ENCODE measurements around the gene METTL22.

Gene METTL22

GRCh38 chr16:8645141-8645521 is 23.6 kb downstream of the METTL22 start:
- DNase-seq (ENCODE audit: insufficient read length, low spot score) (no peak), FAIRE-seq (no peak)
- TF ChIP-seq, protein P1, sequence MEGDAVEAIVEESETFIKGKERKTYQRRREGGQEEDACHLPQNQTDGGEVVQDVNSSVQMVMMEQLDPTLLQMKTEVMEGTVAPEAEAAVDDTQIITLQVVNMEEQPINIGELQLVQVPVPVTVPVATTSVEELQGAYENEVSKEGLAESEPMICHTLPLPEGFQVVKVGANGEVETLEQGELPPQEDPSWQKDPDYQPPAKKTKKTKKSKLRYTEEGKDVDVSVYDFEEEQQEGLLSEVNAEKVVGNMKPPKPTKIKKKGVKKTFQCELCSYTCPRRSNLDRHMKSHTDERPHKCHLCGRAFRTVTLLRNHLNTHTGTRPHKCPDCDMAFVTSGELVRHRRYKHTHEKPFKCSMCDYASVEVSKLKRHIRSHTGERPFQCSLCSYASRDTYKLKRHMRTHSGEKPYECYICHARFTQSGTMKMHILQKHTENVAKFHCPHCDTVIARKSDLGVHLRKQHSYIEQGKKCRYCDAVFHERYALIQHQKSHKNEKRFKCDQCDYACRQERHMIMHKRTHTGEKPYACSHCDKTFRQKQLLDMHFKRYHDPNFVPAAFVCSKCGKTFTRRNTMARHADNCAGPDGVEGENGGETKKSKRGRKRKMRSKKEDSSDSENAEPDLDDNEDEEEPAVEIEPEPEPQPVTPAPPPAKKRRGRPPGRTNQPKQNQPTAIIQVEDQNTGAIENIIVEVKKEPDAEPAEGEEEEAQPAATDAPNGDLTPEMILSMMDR (IDR thresholded peaks at IDR 0.05; ENCODE audit: insufficient read depth, missing control alignments): no peak

DNA sequence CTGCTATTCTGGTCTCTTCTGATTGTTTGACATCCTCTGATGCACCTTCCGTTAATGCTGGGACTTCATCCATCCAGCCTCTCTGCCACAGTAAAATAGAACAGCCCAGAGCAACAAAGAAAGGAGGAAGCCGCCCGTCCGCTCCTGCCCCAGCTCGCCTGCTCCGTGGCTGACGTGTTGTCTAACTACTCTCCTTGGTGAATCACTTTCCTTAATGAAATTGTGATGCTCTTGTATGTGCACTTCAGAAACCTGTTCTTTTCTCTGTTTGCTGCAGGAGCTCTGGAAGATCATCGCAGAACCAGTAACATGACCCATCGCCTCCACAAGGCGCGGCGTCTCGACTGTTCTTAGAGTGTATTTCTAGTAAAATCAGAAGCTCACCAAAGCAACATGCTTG is 24.3 kb downstream of the METTL22 start:
- DNase-seq (ENCODE audit: insufficient read length, low spot score): no peak
- TF ChIP-seq, protein P1 (IDR thresholded peaks at IDR 0.05; ENCODE audit: insufficient read depth, missing control alignments): no peak
- no peak for FAIRE-seq

- FAIRE-seq (no peak), DNase-seq (ENCODE audit: insufficient read length, low spot score) (no peak)
- TF ChIP-seq, protein P1 (IDR thresholded peaks at IDR 0.05; ENCODE audit: insufficient read depth, missing control alignments): no peak
Measured at GRCh38 chr16:8646326-8647053, 25.0 kb downstream of the METTL22 start.

- FAIRE-seq: no peak
- no peak for DNase-seq (ENCODE audit: insufficient read length, low spot score)
- TF ChIP-seq, protein P1 (IDR thresholded peaks at IDR 0.05; ENCODE audit: insufficient read depth, missing control alignments): no peak
Measured at GRCh38 chr16:8647721-8648318, 26.3 kb downstream of the METTL22 start.

DNA sequence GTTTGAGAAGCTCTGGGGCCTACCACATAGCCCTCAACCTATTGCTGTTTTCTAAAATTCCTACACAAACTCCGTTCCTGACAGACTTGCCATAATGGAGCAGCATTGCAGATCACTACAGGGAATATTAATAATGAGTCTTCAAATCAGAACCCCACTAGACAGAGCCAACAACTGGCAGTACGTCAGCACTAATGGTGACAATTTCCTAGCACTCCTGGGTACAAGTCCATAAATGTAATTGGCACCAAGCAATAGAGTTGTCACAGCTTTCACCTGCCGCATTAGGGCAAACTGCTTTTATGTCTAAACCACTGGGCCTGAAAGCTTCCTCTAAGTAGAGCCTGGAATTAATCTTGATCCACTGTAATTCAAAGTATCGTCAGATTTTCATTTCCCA is 27.4 kb downstream of the METTL22 start:
- TF ChIP-seq, protein P1 (IDR thresholded peaks at IDR 0.05; ENCODE audit: insufficient read depth, missing control alignments): no peak
- FAIRE-seq (no peak), DNase-seq (ENCODE audit: insufficient read length, low spot score) (no peak)

DNA sequence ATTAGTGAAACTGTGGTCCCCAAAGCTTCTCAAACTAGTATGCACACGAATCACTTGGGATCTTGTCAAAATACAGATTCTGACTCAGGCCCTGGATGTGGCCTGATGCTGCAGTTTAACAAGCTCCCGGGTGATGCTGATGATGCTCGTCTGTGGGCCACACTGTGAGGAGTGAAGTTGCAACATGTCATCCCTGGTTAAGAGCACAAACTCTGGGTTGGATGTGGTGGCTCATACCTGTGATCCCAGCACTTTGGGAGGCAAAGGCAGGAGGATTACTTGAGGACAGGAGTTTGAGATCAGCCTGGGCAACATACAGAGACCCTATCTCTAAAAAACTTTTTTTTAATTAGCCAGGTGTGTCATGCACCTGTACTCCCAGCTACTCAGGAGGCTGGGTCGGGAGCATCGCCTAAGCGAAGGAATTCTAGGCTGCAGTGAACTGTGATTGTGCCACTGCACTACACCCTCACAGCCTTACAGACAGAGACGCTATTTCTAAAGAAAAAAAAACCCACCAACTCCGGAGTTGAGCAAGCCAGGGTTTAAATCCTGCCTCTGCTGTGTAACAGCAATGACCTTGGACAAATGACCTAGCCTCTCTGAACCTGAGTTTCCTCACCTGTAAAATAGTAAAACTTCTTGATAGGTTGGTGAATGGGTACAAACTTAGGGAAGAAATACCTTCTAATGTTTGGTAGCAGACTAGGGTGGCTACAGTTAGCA is 28.5 kb downstream of the METTL22 start:
- DNase-seq (ENCODE audit: insufficient read length, low spot score): no peak
- no peak for FAIRE-seq
- TF ChIP-seq, protein P1 (IDR thresholded peaks at IDR 0.05; ENCODE audit: insufficient read depth, missing control alignments): no peak

Data from D721Med (cell line).